Activated CD8-positive, alpha-beta memory T cell treated with anti-CD3 and anti-CD28 coated beads, Interleukin-2, amount 10 ng/mL, durations not matched to agents 7 days and 5 days (primary cell): ENCODE measurements around the gene PCAT6. TPM values are rescaled to one million over a fixed set of nuclear protein-coding genes. Genes with fewer than 3 reads are reported as not detected.
A peak's percentile ranks its signal among the peaks of the same experiment; 100 is the strongest.
"Not testable (repeated sequence)": the region's sequence is repeated elsewhere in the genome, so short reads cannot be mapped to it uniquely, and the experiment has no call there.

ENCODE experiments used
- ATAC-seq: fragments of 150-1000 bp; cut with Tn5 transposase; one replicate; pipeline ENCODE4 v1.10.0; 2021; ENCODE audit warnings: moderate library complexity
- CTCF ChIA-PET: fragments of 350-600 bp; sonication (Branson Sonifier 250); formaldehyde crosslinking; loops from one replicate; lab custom pipeline; 2021; ENCODE audit warnings: antibody characterized with exemption; lab: Charles Lee
- DNase-seq: peaks from one replicate; pipeline ENCODE4 v3.0.0-alpha.2; 2020
- H3K27ac Mint-ChIP-seq: one replicate; pipeline ENCODE4 v1.8.0; 2021; ENCODE audit warnings: mild to moderate bottlenecking, mixed read lengths
- H3K27me3 Mint-ChIP-seq: one replicate; pipeline ENCODE4 v1.8.0; 2021; ENCODE audit warnings: mixed read lengths
- H3K36me3 Mint-ChIP-seq: one replicate; pipeline ENCODE4 v1.8.0; 2021; ENCODE audit warnings: mild to moderate bottlenecking, mixed read lengths
- H3K4me1 Mint-ChIP-seq: one replicate; pipeline ENCODE4 v1.8.0; 2021; ENCODE audit warnings: mixed read lengths
- H3K4me3 Mint-ChIP-seq: one replicate; pipeline ENCODE4 v1.8.0; 2021; ENCODE audit warnings: mild to moderate bottlenecking, moderate library complexity, mixed read lengths
- H3K9me3 Mint-ChIP-seq: one replicate; pipeline ENCODE4 v1.8.0; 2022; ENCODE audit warnings: low read depth, mixed read lengths
- total RNA-seq, 2 experiments: library from RNA; stranded (reverse); gene quantifications; one replicate each; pipeline ENCODE4 v1.2.3, GENCODE V29; 2021

Gene PCAT6
- total RNA-seq, 2 experiments from 2014 or later, result 0.58 to 0.94 TPM

DNA sequence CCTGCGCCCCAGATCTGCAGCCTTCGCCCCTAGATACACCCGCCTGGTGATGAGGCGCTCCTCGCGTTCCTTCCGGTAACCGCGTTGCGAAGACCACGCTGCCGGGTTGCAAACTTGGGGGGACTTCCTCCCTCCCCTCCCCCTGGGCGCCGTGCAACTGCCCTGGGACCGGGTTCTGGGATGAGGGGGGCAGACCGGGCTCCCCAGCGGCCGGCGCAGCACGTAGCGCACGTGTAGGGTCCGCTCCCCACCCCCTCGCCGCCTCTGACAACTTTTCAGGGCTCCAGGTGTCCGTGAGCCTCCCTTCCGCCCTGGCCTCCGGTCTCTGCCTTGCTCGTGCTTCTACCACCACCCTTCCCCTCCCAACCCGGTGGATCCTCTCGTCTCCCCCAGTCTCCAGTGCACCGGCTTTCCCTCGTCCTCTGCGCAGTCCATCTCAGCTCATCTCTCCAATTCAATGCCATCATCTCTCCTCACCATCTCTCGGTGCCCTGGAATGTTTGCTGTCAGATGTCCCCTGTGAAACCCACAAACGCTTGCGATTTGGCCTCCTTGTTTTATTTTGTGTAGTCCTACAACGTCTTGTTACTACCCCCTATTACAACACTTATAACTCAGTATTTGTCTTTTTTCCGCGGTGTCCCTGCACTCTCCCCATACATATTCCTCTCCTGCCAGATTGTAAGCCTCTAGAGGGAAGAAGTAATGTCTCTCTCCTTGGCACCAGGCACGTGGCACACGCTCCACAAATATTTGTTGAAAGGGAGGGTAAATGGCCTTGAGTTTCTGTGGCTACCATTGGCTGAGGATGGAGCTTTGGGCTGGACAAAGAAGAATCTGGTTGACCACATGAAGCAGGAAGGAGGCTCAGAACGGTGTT lies 782 bp downstream of the PCAT6 start:
- Mint-ChIP-seq H3K9me3 (no peaks in the 10 kb centered on the region), H3K4me3 (peak overlapping the region; percentile 94), H3K36me3 (peaks cover 2% of the 10 kb centered on the region), H3K27me3 (peaks cover 43% of the 10 kb centered on the region), H3K27ac (peak overlapping the region; percentile 59), H3K4me1 (peaks cover 33% of the 10 kb centered on the region)
- peak; percentile 66 for DNase-seq
- CTCF ChIA-PET, result no interaction called here
- ATAC-seq, result peak; percentile 32

DNA sequence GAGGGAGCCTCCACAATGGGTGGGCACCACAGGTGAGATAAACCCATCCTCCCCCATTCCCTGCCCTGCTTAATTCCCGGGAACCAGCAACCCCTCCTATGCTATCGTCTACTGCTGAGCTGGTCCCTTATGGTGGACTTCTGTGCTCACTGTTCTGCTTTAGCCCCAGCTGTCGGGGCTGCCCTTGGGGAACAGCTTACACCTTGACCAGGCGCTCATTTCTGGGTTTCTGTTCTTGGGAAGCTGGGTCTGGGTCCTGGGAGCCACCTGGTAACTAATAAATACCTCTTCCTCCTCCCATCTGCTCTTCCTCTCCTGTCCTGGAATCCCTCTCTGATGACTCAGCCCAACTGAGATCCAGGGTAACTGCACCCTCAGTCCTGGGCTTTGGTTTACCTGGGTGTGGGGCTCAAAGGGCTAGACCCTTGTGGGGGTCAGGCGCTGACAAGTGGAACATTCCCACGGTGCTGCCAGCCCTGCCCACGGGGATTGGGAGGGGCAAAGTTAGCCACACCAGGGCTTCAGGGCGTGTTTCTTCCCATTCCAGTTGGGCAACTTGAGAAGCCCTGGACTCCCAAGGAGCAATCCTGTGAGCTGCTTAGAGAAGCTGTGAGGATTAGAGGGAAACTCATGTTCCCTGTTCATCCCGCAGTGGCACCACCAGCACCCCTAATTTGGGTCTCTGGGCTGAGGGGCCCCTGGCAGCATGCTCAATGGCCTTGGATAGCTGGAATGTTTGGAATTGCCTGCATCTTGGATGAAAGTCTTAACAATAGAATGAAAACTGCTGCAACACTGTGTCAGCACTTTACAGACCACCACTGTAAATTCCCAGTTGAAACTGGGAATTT lies 1.6 kb downstream of the PCAT6 start:
- peaks cover 2% of the 10 kb centered on the region for H3K36me3 Mint-ChIP-seq
- CTCF ChIA-PET, result no interaction called here

GRCh38 chr1:202815120-202815519 lies 4.4 kb downstream of the PCAT6 start:
- H3K27me3 Mint-ChIP-seq, result peaks cover 53% of the 10 kb centered on the region
- CTCF ChIA-PET, result no interaction called here
- H3K4me3 Mint-ChIP-seq, result no peak overlapping the region
- ATAC-seq (no peak), DNase-seq (no peak)
- H3K27ac Mint-ChIP-seq, result no peak overlapping the region
- peaks cover 19% of the 10 kb centered on the region for H3K4me1 Mint-ChIP-seq
- peaks cover 2% of the 10 kb centered on the region for H3K36me3 Mint-ChIP-seq
- no peaks in the 10 kb centered on the region for H3K9me3 Mint-ChIP-seq

More for the DNA sequence above, 1.6 kb downstream of the PCAT6 start:
- H3K4me3 Mint-ChIP-seq, result peak overlapping the region; percentile 94
- DNase-seq (no peak), ATAC-seq (no peak)
- no peaks in the 10 kb centered on the region for H3K9me3 Mint-ChIP-seq
- H3K27ac Mint-ChIP-seq, result no peak overlapping the region
- peaks cover 33% of the 10 kb centered on the region for H3K4me1 Mint-ChIP-seq
- peaks cover 46% of the 10 kb centered on the region for H3K27me3 Mint-ChIP-seq

DNA sequence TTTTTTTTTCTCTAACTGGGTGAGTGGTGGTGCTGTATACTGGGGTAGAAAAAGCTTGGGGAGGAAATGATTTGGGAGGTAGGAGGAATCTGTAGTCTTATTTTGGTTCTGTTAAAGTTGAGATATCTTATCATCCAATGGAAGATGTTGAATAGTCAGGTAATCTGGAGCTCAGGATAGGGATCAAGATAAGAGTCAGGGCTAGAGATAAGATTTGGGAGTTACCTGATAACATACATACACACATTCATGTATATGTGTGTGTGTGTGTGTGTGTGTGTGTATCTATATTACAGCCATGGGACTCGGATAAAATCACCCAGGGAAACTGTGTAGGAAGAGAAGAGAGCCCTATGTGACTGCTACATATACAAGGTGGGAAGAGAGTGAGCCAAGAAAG lies 8.1 kb downstream of the PCAT6 start:
- ATAC-seq (no peak), DNase-seq (no peak)
- CTCF ChIA-PET, result no interaction called here
- H3K27ac Mint-ChIP-seq, result no peak overlapping the region
- H3K4me1 Mint-ChIP-seq, result peaks cover 2% of the 10 kb centered on the region
- H3K9me3 Mint-ChIP-seq, result no peaks in the 10 kb centered on the region
- H3K36me3 Mint-ChIP-seq, result no peaks in the 10 kb centered on the region
- H3K27me3 Mint-ChIP-seq, result peaks cover 44% of the 10 kb centered on the region
- no peak overlapping the region for H3K4me3 Mint-ChIP-seq

DNA sequence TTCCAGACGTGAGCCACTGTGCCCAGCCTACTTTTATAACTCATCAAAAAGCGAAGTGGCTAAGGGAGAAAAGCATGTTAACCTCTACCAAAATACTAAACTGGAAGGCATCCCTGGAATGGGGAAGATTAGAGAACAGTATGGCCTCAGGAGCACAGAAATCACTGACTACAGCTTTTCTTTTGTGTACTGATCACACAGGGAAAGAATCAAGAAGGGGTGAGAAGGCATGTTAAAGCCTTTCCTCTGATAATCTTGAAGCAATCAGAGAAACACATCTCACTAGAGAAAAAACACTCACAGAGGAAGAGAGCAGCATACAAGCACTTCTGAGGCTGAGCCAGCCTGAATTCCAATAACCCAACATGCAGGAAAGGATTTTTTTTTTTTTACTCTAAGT lies 10.7 kb downstream of the PCAT6 start:
- CTCF ChIA-PET, result no interaction called here
- DNase-seq, result no peak
- H3K27ac Mint-ChIP-seq, result no peak overlapping the region
- H3K27me3 Mint-ChIP-seq, result peaks cover 40% of the 10 kb centered on the region
- no peak overlapping the region for H3K4me3 Mint-ChIP-seq
- H3K9me3 Mint-ChIP-seq, result no peaks in the 10 kb centered on the region
- ATAC-seq, result no peak
- H3K4me1 Mint-ChIP-seq, result peaks cover 2% of the 10 kb centered on the region
- no peaks in the 10 kb centered on the region for H3K36me3 Mint-ChIP-seq

DNA sequence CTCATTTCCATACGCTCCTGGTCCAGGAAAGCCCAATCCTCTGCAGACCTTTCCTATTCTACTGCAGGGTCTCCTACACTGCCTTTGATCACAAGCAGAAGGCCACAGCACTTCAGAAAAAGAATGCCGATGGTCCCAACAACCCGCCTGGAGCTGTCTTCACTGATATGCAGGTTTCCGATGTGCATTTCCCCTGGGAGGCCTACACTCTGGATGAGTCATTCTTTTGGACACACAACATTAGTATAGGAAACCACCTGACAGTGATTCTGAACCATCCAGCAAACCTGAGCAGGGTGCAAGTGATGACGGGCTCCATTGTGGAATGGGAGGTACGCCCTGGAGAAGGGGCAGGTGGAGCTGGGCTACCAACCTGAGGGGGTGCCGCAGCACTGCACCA lies 15.0 kb downstream of the PCAT6 start:
- Mint-ChIP-seq H3K9me3 (no peaks in the 10 kb centered on the region), H3K36me3 (no peaks in the 10 kb centered on the region), H3K27ac (no peak overlapping the region), H3K27me3 (peaks cover 23% of the 10 kb centered on the region), H3K4me3 (no peak overlapping the region), H3K4me1 (no peaks in the 10 kb centered on the region)
- CTCF ChIA-PET, result no interaction called here
- no peak for ATAC-seq
- DNase-seq, result no peak

DNA sequence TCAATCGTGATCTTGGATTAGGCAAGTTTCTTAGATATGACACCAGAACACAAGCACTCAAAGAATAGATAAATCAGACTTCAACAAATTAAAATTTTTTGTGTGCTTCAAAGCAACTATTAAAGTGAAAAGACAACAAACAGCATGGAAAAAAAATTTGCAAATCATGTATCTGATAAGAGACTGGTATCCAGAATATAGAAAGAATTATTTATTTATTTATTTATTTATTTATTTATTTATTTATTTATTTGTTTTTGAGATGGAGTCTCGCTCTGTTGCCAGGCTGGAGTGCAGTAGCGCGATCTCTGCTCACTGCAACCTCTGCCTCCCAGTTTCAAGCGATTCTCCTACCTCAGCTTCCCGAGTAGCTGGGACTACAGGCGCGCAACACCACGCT lies 18.5 kb downstream of the PCAT6 start:
- H3K4me3 Mint-ChIP-seq, H3K36me3 Mint-ChIP-seq, H3K27ac Mint-ChIP-seq, CTCF ChIA-PET, H3K9me3 Mint-ChIP-seq, ATAC-seq, DNase-seq: not testable (repeated sequence)
- Mint-ChIP-seq H3K4me1 (peaks cover 21% of the 10 kb centered on the region), H3K27me3 (peaks cover 15% of the 10 kb centered on the region)

DNA sequence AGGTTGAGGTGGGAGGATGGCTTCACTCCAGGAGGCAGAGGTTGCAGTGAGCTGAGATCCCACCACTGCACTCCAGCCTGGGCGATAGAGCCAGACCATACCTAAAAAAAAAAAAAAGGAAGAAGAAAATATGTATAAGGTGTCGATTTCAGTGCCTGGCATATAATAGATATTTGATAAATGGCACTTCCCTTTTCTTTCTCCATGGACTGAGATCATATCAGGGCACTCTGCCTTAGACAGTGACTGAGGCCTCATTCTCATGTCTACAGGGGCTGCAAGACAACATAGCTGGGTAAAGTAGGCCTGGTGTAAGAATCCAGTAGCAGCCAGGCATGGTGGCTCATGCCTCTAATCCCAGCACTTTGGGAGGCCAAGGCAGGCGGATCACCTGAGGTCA lies 21.2 kb downstream of the PCAT6 start:
- CTCF ChIA-PET, result interaction anchor here (1.0 kb wide), 1 partner anchor 34 kb away, joined by 3 read pairs; no protein-coding TSS in a partner anchor
- no peaks in the 10 kb centered on the region for H3K9me3 Mint-ChIP-seq
- no peak overlapping the region for H3K27ac Mint-ChIP-seq
- H3K27me3 Mint-ChIP-seq, result peaks cover 2% of the 10 kb centered on the region
- no peaks in the 10 kb centered on the region for H3K36me3 Mint-ChIP-seq
- no peak overlapping the region for H3K4me3 Mint-ChIP-seq
- H3K4me1 Mint-ChIP-seq, result peaks cover 48% of the 10 kb centered on the region
- ATAC-seq, result no peak
- DNase-seq, result no peak

DNA sequence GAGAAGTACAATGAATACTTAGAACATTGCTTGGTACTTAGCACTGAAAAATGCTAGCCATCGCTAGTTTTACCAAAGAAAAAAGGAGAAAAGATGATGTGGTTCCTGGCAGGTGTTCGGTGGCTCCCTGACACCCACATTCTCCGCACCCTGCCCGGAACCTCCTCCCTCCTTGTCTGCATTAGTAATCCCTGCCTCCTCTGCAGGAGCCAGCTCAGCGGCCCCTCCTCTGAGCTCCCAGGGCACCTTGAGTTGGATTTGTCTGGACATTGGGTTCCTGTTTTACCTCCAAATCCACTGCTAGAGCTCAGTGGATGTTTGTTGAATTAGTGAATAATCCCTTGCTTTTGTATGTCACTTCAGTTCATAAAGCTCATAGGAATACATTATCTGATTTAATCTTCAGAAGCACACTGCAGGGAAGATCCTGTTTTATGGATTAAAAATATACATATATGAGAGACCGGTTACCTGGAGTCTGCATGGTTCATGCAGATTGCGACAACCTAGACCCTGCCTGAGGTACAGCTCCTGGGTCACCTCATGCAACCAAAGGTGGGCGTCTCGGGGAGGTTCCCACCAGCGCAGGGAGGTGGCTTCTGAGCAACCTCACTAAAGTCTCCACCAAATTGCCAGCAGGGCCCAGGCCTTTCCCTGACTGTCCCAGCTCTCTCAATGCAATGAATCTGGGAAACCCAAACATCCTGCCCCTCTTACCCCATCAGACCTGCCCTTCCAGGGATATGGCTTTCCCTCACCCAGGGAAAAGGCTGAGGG lies 24.2 kb downstream of the PCAT6 start:
- H3K9me3 Mint-ChIP-seq, result no peaks in the 10 kb centered on the region
- H3K4me1 Mint-ChIP-seq, result peaks cover 58% of the 10 kb centered on the region
- H3K27ac Mint-ChIP-seq, result peak overlapping the region; percentile 81
- peak; percentile 30 for ATAC-seq
- peak; percentile 47 for DNase-seq
- no peaks in the 10 kb centered on the region for H3K36me3 Mint-ChIP-seq
- CTCF ChIA-PET, result interaction anchor here (1.2 to 1.3 kb wide), 2 partner anchors 17 to 939 kb away, joined by 3 to 5 read pairs; no protein-coding TSS in a partner anchor
- H3K4me3 Mint-ChIP-seq, result peak overlapping the region; percentile 47
- no peaks in the 10 kb centered on the region for H3K27me3 Mint-ChIP-seq

- Mint-ChIP-seq H3K9me3 (no peaks in the 10 kb centered on the region), H3K4me1 (peaks cover 58% of the 10 kb centered on the region), H3K4me3 (peak overlapping the region; percentile 47), H3K36me3 (no peaks in the 10 kb centered on the region), H3K27me3 (no peaks in the 10 kb centered on the region), H3K27ac (peak overlapping the region; percentile 81)
- DNase-seq (peak; percentile 79), ATAC-seq (peak; percentile 85)
- CTCF ChIA-PET, result interaction anchor here (0.5 to 1.3 kb wide), 5 partner anchors 17 to 940 kb away, joined by 3 to 5 read pairs (median 3); partner anchors contain the start of gene KDM5B
These were observed 24.9 kb downstream of the PCAT6 start for GRCh38 chr1:202835548-202836072.

DNA sequence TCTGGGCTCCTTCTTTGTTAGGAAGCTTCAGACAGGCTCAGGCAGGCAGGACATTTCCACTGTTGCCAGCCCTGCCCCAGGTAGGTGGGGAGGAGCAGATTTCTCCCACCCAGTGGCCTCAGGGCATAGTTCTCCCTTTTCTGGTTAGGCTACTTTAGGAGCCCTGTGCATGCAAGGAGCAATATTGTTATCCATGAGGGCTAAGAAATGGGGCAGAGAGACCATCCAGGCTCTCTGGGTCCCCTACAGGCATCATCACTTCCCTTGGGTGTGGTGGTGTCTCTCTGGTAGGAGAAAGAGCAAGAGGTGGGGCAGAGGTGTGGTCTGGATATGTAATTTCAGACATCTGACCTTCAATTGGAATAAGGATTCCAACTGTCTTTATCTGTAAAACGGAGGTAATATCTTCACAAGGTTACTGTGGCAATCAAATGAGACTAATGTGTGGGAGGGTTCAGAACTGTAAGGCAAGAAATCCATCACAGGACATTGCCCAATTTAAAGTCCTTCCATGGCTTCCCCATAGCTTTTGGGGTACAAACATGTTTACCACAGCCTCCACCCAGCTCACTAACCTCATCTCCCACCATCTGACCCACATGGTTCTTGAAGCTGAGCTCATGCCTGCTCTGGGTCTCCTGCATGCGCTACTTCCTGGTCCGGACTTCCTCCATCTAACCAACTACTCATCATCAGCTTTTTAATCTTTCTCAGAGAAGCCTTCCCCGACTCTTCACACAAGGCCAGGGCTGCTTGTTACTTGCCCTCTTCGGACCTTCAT lies 26.1 kb downstream of the PCAT6 start:
- ATAC-seq (no peak), DNase-seq (peak; percentile 51)
- no peaks in the 10 kb centered on the region for H3K9me3 Mint-ChIP-seq
- CTCF ChIA-PET, result interaction anchor here (1.2 to 1.3 kb wide), 5 partner anchors 15 to 941 kb away, joined by 3 read pairs; no protein-coding TSS in a partner anchor
- peak overlapping the region; percentile 81 for H3K27ac Mint-ChIP-seq
- H3K4me1 Mint-ChIP-seq, result peaks cover 58% of the 10 kb centered on the region
- no peaks in the 10 kb centered on the region for H3K36me3 Mint-ChIP-seq
- H3K4me3 Mint-ChIP-seq, result peak overlapping the region; percentile 3
- H3K27me3 Mint-ChIP-seq, result no peaks in the 10 kb centered on the region

DNA sequence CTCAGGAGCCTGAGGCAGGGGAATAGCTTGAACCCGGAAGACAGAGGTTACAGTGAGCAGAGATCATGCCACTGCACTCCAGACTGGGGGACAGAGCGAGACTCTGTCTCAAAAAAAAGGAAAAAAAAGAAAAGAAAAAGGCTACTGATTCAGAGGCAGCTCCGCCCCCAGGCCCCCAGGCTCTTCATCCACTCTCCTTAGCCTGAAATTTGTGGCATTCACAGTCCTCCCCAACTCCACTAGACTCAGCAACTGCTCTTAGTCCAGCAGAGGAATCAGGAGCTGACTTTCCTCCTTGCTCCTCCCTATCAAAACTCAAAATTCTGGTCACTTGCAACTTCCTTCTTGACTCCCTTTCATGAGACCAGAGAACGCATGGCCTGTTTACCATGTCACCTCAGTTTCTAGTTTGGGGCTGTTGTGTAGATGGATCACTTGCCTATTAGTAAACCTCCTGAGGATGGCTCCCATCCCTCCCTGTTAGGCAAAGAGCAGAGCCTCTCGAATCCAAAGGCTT lies 27.1 kb downstream of the PCAT6 start:
- ATAC-seq (no peak), DNase-seq (no peak)
- Mint-ChIP-seq H3K36me3 (no peaks in the 10 kb centered on the region), H3K4me3 (no peak overlapping the region), H3K27me3 (no peaks in the 10 kb centered on the region), H3K27ac (no peak overlapping the region), H3K9me3 (no peaks in the 10 kb centered on the region), H3K4me1 (peaks cover 51% of the 10 kb centered on the region)
- CTCF ChIA-PET, result interaction anchor here (1.2 to 2.9 kb wide), 3 partner anchors 14 to 130 kb away, joined by 3 to 6 read pairs (median 3); no protein-coding TSS in a partner anchor
